Suprapubic skin (tissue), 4 donors: ENCODE data around the gene ZER1. TPM values are rescaled to one million over a fixed set of nuclear protein-coding genes. Genes with fewer than 3 reads are reported as not detected.
"Not testable (repeated sequence)": the region's sequence is repeated elsewhere in the genome, so short reads cannot be mapped to it uniquely, and the experiment has no call there.

Source experiments
- DNase-seq, 2 donors: peaks; one replicate each; pipeline ENCODE4 v3.0.0-alpha.2; 2019; ENCODE audit warnings: low spot score in 2 of 2
- H3K27ac ChIP-seq: fragments of 200-600 bp; sonication (generic); one replicate; pipeline ENCODE4 v1.5.1; 2019
- H3K27me3 ChIP-seq: fragments of 200-600 bp; sonication (generic); one replicate; pipeline ENCODE4 v1.5.1; 2019
- H3K36me3 ChIP-seq: fragments of 200-600 bp; sonication (generic); one replicate; pipeline ENCODE4 v1.5.1; 2019
- H3K4me1 ChIP-seq: fragments of 200-600 bp; sonication (generic); one replicate; pipeline ENCODE4 v1.5.1; 2019
- H3K4me3 ChIP-seq: fragments of 200-600 bp; sonication (generic); one replicate; pipeline ENCODE4 v1.5.1; 2019; ENCODE audit warnings: mild to moderate bottlenecking
- H3K9me3 ChIP-seq: fragments of 200-600 bp; sonication (generic); one replicate; pipeline ENCODE4 v1.5.1; 2019
- CTCF ChIP-seq, 2 donors: fragments of 200-600 bp in 1 of 2; fragments of 450-650 bp in 1 of 2; sonication (generic) in 1 of 2; IDR thresholded peaks; one replicate each; pipeline ENCODE4 v1.5.1; 2016 to 2019; ENCODE audit warnings: antibody characterized with exemption in 2 of 2, mild to moderate bottlenecking in 1 of 2, moderate library complexity in 1 of 2
- EP300 ChIP-seq: sonication (generic); formaldehyde crosslinking; IDR thresholded peaks from one replicate; pipeline ENCODE4 v1.6.1; 2017; ENCODE audit warnings: antibody characterized with exemption
- POLR2A ChIP-seq, 2 donors: fragments of 450-650 bp; IDR thresholded peaks; one replicate each; pipeline ENCODE4 v1.6.1; 2017; ENCODE audit warnings: antibody characterized with exemption in 2 of 2, mild to moderate bottlenecking in 2 of 2, moderate library complexity in 2 of 2
- POLR2AphosphoS5 ChIP-seq, 3 donors: sonication (generic); formaldehyde crosslinking; IDR thresholded peaks; one replicate each; pipeline ENCODE4 v1.6.1; 2017; ENCODE audit warnings: antibody characterized with exemption in 3 of 3
- WGBS: methylation state at CpG from one replicate; pipeline ENCODE4 v1.1.5; 2018; 5-methylcytosine and 5-hydroxymethylcytosine counted together
- total RNA-seq, 4 donors: library from RNA; depleted of rRNA; stranded (reverse); fragments of >200 nt; gene quantifications; one replicate each; pipeline ENCODE4 v1.1.0, GENCODE V29; 2016

The ZER1 gene
- total RNA-seq, 4 donors from 2014 or later = 53.7 to 75.3 (median 67.7) TPM

GRCh38 chr9:128785427-128785826 is 13.7 kb upstream of the ZER1 start:
- WGBS = 94% methylated on average over 6 of the region's 6 CpGs
- Histone ChIP-seq H3K4me1 (peaks cover 16% of the 10 kb centered on the region), H3K27me3 (no peaks in the 10 kb centered on the region), H3K4me3 (no peak overlapping the region), H3K9me3 (no peaks in the 10 kb centered on the region), H3K36me3 (peaks cover 6% of the 10 kb centered on the region), H3K27ac (no peak overlapping the region)
- no peak for TF ChIP-seq POLR2A (IDR thresholded peaks at IDR 0.05)
- no peak for TF ChIP-seq POLR2AphosphoS5 (IDR thresholded peaks at IDR 0.05)
- no peak for TF ChIP-seq CTCF (IDR thresholded peaks at IDR 0.05)
- no peak for TF ChIP-seq EP300
- DNase-seq = no peak

GRCh38 chr9:128782669-128783068 is 10.9 kb upstream of the ZER1 start:
- Histone ChIP-seq H3K27ac (no peak overlapping the region), H3K4me1 (peaks cover 2% of the 10 kb centered on the region), H3K9me3 (no peaks in the 10 kb centered on the region), H3K36me3 (no peaks in the 10 kb centered on the region), H3K27me3 (no peaks in the 10 kb centered on the region), H3K4me3 (no peak overlapping the region)
- 100% methylated on average over 1 of the region's 1 CpG for WGBS
- no peak for DNase-seq
- no peak for TF ChIP-seq POLR2A (IDR thresholded peaks at IDR 0.05)
- no peak for TF ChIP-seq EP300
- TF ChIP-seq POLR2AphosphoS5 (IDR thresholded peaks at IDR 0.05) = no peak
- no peak for TF ChIP-seq CTCF (IDR thresholded peaks at IDR 0.05)

DNA sequence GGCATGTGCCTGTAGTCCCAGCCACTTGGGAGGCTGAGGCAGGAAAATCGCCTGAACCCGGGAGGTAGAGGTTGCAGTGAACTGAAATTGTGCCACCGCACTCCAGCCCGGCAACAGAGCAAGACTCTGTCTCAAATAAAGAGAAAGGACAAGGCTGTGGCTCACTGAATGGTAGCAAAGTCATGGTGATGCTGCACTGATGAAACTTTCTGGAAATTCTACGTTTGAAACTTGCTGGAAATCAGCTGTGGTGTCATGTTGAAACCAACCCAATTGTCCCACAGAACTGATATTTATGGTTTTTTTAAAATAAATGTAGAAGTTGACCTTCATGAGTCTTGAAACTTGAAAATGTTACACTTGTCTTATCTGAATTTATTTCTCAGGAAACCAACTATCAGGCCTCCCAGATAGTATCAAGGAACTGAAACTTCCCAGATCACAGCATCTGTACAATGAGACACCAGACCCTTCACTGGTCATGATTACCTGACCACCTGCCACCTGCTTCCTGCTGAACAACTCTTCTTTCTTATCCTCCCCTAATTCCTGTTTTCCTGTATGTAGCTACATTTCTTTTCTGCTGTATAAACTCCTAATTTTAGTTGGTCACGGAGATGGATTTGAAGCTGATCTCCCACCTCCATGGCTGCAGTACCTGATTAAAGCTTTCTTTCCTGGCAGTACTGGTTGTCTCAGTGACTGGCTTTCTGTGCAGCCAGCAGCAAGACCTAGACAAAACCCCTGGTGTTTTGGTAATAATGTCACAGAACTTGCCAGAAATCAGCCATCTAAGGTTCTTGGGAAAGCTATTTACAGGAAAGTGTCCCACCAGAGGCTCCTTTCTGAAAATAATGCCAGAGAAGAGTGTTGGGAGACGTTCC is 9.7 kb upstream of the ZER1 start:
- Histone ChIP-seq H3K27ac (no peak overlapping the region), H3K9me3 (no peaks in the 10 kb centered on the region), H3K4me1 (no peaks in the 10 kb centered on the region), H3K36me3 (no peaks in the 10 kb centered on the region), H3K4me3 (no peak overlapping the region), H3K27me3 (no peaks in the 10 kb centered on the region)
- DNase-seq = no peak
- WGBS = 84% methylated on average over 7 of the region's 7 CpGs
- no peak for TF ChIP-seq POLR2A (IDR thresholded peaks at IDR 0.05)
- TF ChIP-seq EP300 = no peak
- TF ChIP-seq POLR2AphosphoS5 (IDR thresholded peaks at IDR 0.05) = no peak
- no peak for TF ChIP-seq CTCF (IDR thresholded peaks at IDR 0.05)

DNA sequence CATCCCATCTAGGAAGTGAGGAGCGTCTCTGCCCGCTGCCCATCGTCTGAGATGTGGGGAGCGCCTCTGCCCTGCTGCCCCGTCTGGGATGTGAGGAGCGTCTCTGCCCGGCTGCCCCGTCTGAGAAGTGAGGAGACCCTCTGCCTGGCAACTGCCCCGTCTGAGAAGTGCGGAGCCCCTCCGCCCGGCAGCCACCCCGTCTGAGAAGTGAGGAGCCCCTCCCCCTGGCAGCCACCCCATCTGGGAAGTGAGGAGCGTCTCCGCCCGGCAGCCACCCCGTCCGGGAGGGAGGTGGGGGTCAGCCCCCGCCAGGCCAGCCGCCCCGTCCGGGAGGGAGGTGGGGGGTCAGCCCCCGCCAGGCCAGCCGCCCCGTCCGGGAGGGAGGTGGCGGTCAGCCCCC is 8.4 kb upstream of the ZER1 start:
- H3K36me3 ChIP-seq, H3K9me3 ChIP-seq, H3K4me1 ChIP-seq, H3K27me3 ChIP-seq, H3K4me3 ChIP-seq, H3K27ac ChIP-seq, DNase-seq: not testable (repeated sequence)
- whole genome bisulfite sequencing = 93% methylated on average over 14 of the region's 27 CpGs

DNA sequence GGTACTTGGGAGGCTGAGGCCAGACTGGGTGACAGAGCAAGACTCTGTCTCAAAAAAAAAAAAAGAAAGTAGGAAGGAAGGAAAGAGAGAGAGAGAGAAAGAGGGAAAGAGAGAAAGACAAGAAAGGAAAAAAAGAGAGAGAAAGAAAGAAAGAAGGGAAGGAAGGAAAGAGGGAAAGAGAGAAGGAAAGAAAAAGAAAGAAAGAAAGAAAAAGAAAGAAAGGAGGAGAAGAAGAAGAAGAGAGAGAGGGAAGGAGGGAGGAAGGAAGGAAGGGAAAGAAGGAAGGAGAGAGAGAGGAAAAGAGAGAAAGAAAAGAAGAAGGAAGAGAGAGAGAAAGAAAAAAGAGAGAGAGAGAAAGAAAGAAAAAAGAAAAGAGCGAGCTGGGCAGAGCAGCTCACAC is 3.1 kb upstream of the ZER1 start:
- TF ChIP-seq EP300 (no peak), CTCF (IDR thresholded peaks at IDR 0.05) (no peak), POLR2AphosphoS5 (IDR thresholded peaks at IDR 0.05) (no peak), POLR2A (IDR thresholded peaks at IDR 0.05) (no peak)
- no peaks in the 10 kb centered on the region for H3K36me3 ChIP-seq
- no peak overlapping the region for H3K27ac ChIP-seq
- no peaks in the 10 kb centered on the region for H3K9me3 ChIP-seq
- no peak for DNase-seq
- 96% methylated on average over 1 of the region's 1 CpG for WGBS
- no peaks in the 10 kb centered on the region for H3K27me3 ChIP-seq
- H3K4me3 ChIP-seq = no peak overlapping the region
- peaks cover 21% of the 10 kb centered on the region for H3K4me1 ChIP-seq
